COLO829 (cell line): Measurements from ENCODE around the gene MBD3L5.
"Not testable (repeated sequence)": the region's sequence is repeated elsewhere in the genome, so short reads cannot be mapped to it uniquely, and the experiment has no call there.

Experiments
- DNase-seq: peaks from one replicate; pipeline ENCODE4 v3.0.0; 2012; ENCODE audit warnings: low spot score

Gene MBD3L5

DNA sequence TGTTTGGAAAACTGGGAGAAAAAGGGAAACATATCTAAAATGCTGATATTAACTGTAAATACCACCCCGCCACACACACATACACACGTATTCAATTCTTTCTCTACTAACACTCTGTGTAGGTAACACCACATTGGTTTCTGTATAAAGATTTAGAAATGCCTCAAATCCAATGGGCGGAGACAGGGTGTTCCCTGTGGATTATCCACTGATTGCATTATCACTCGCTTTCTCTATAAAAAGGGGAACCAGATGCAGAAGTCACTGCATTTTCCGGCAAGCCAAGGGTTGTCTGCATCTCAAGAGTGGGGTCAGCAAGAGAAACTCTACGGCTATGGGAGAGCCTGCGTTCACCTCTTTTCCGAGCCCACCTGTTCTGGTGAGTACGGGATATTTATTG lies at the start of gene MBD3L5:
Gene MBD3L5 (plus strand): TSS at position 301 of the 400 bp plus-strand sequence. CDS start 34 bp downstream, at position 335.
- not testable (repeated sequence) for DNase-seq

DNA sequence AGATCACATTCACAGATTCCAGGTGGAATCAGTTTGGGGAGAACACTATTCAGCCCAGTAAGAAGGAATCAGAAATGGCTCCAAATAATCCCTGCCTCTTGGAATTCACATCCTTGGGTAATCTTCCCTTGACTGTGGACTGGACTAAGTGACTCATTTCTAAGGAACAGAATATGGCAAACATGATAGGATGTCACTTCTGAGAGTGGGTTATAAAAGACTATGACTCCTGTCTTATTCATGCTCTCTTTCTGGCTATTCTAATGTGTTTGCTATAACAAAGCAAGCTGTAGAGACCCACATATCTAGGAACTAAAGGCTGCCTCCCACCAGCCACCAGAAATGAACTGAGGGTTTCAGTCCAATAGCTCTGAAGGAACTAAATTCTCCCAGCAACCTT lies 46.9 kb upstream of the MBD3L5 start:
- no peak for DNase-seq

DNA sequence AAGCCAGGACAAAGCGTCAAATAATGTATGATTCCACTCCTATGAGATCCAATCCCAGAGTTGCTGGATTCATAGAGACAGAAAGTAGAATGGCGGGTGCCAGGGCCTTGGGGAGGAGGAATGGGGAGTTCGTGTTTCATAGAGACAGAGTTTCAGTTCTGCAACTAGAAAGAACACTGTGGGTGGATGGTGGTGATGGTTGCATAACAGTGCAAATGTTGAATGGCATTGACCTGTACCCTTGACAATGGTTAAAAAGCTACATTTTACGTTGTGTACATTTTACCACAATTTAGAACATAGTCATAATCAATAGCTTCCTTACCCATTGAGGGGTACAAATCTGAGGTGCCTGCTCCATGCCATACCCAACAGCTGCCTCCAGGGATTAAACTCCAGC lies 42.5 kb upstream of the MBD3L5 start:
- no peak for DNase-seq

GRCh38 chr19:6988257-6988656 lies 42.1 kb upstream of the MBD3L5 start:
- no peak for DNase-seq

DNA sequence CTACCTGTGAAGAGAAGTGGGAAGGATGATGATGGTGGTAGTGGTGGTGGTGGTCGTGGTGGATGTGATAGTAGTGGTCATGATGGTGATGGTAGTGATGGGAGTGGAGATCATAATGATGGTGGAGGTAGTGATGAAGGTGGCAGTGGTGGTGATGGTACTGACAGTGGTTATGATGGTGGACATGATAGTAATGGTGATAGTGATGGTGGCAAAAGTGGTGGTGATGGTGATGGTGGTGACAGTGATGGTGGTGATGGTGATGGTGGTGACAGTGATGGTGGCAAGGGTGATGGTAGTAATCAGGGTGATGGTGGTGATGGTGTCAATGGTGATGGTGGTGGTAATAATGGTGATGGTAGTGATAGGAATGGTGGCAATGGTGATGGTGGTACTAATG lies 35.3 kb upstream of the MBD3L5 start:
- DNase-seq = no peak

GRCh38 chr19:6996810-6997209 lies 33.6 kb upstream of the MBD3L5 start:
- no peak for DNase-seq

DNA sequence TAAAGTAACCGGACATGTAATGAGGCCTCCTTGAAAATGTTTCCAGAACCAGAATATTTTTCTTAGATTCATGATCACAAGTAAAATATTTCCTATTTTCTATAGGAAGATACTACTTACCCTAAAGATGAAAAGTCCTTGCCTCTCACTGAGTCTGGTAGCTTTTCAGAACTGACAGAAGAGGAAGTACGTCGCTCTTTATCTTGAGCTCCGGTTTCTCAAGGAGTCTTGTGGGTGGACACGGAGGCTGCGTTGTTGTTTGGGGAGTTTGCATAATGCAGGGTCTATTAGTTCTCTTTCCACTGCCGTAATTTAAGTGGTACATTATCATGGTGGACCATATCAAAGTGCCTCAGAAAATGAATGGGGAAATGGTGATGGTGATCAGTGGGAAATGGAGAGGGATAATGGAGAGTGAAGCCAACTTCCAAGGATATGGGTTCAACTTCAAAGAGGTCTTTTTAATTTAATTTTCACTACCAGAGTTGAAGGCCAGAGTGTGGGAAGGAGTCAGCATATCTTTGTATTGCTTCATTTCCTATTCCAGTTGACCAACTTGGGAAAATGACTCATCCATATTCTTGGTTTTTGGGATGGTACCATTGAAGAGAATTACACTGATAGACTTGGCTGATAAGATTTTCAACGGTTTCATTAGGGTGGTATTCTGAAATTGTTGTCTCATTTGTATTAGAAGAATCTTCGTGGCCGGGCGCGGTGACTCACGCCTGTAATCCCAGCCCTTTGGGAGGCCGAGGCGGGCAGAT lies 32.5 kb upstream of the MBD3L5 start:
- DNase-seq = no peak

DNA sequence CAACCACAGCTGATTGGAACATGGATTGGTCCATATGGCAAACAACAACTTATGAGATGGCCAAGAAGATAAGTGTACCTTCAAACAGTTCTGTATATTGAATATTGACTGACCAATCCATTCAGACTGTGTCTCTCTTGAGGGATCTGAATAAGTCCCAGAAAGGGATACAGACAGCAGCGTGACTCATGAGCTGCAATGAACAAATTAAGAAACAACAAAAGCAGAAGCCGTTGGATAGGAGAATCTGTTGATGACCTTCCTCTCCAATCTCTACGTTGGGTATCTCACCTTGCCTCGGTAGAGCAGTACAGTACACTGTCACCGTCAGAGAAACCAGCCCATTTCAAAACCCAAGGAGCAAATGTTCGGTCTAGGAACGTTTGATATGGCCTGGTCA lies 30.4 kb upstream of the MBD3L5 start:
- DNase-seq = no peak

- no peak for DNase-seq
Observed at GRCh38 chr19:7000333-7000732, 30.0 kb upstream of the MBD3L5 start.

- no peak for DNase-seq
Observed at GRCh38 chr19:7000816-7001215, 29.6 kb upstream of the MBD3L5 start.

GRCh38 chr19:7004313-7004931 lies 26.0 kb upstream of the MBD3L5 start:
- DNase-seq = no peak

DNA sequence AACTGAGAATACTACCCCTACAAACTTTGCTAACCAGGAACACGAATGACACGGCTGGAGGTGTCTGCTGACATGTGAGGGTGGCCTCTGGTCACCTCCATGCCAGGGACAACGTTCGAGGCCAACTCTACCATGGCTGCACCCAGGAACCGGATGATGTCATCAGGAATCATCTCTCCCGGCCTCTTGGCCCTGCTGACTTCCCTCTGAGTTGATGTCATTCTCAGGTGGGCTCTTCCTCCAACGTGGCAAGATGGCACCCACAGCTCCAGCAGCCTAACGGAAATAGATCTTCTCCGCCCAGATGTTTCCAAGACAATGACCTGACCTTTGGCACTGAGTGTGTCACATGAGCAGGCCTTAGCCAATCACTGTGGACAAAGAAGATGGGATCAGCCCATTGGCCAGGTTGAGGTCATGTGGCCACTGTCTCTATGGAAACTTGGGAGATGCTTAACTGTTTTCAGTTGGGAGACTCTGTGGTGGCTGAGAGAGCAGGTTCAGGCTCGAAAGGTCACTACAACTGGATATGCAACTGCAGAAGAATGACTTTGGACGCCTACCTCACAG lies 24.2 kb upstream of the MBD3L5 start:
- DNase-seq = no peak

- no peak for DNase-seq
Observed at GRCh38 chr19:7007859-7008258, 22.5 kb upstream of the MBD3L5 start.

GRCh38 chr19:7010722-7011593 lies 19.4 kb upstream of the MBD3L5 start:
- no peak for DNase-seq

GRCh38 chr19:7013678-7014077 lies 16.7 kb upstream of the MBD3L5 start:
- peak; percentile 64 for DNase-seq

GRCh38 chr19:7018828-7019227 lies 11.6 kb upstream of the MBD3L5 start:
- DNase-seq = no peak

DNA sequence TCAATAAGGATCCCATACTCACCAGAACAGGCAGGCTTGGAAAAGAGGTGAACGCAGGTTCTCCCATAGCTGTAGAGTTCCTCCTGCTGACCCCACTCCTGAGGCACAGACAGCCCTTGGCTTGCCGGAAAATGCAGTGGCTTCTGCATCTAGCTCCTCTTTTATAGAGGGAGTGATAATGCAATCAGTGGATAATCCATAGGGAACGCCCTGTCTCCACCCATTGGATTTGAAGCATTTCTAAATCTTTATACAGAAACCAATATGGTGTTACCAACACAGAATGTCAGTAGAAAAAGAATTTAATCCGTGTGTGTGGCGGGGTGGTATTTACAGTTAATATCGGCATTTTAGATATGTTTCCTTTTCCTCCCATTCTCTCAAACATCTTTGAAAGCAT lies 9.0 kb upstream of the MBD3L5 start, which contains the start of gene MBD3L2B:
Gene MBD3L2B (minus strand): TSS at position 101 of the 400 bp plus-strand sequence. CDS start 34 bp downstream, at position 67.
- not testable (repeated sequence) for DNase-seq

GRCh38 chr19:7028790-7029189 lies 1.6 kb upstream of the MBD3L5 start:
- not testable (repeated sequence) for DNase-seq

DNA sequence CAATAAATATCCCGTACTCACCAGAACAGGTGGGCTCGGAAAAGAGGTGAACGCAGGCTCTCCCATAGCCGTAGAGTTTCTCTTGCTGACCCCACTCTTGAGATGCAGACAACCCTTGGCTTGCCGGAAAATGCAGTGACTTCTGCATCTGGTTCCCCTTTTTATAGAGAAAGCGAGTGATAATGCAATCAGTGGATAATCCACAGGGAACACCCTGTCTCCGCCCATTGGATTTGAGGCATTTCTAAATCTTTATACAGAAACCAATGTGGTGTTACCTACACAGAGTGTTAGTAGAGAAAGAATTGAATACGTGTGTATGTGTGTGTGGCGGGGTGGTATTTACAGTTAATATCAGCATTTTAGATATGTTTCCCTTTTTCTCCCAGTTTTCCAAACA lies 9.7 kb downstream of the MBD3L5 start, which contains the start of gene MBD3L4:
Gene MBD3L4 (minus strand): TSS at position 101 of the 400 bp plus-strand sequence. CDS start 35 bp downstream, at position 66.
- DNase-seq = not testable (repeated sequence)

- not testable (repeated sequence) for DNase-seq
Observed at GRCh38 chr19:7041563-7041962, 11.2 kb downstream of the MBD3L5 start.

- not testable (repeated sequence) for DNase-seq
Observed at GRCh38 chr19:7049021-7049420, 18.6 kb downstream of the MBD3L5 start, which contains the start of gene MBD3L2. Gene MBD3L2, plus strand, starts transcription at chr19:7049321. Its CDS starts 53 bp downstream, at chr19:7049374.

DNA sequence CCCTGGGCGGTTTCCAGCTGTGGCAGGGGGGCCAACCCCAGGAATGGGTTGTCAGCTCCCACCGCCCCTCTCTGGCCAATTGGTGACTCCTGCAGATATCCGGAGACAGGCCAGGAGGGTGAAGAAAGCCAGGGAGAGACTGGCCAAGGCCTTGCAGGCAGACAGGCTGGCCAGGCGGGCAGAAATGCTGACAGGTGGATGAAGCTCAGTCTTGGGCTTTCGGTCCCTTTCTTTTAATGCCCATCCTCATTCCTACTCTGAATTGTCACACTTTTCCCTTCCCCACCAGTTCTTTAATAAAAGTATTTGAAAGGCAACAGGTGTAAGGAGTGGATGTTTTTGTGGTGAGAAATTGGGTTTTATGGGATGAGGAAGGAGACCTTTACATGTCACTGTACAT lies 21.0 kb downstream of the MBD3L5 start:
- not testable (repeated sequence) for DNase-seq
